Body of pancreas (tissue), 4 donors: ENCODE results near the gene CCDC184.

Source experiments
- POLR2A ChIP-seq, 3 donors: fragments of 450-650 bp; IDR thresholded peaks; one replicate each; pipeline ENCODE4 v1.6.1; 2016; ENCODE audit warnings: antibody characterized with exemption in 3 of 3, mild to moderate bottlenecking in 2 of 3
- TF ChIP-seq, protein P1 (sequence below), 7 experiments: fragments of 450-650 bp in 4 of 7; fragments of 200-600 bp in 3 of 7; sonication (generic) in 3 of 7; IDR thresholded peaks; one replicate each; pipeline ENCODE4 v1.5.1; 2016 to 2019; ENCODE audit warnings: antibody characterized with exemption in 7 of 7

GRCh38 chr12:48194799-48195201 is 11.4 kb downstream of the CCDC184 start:
- TF ChIP-seq POLR2A (IDR thresholded peaks at IDR 0.05), result no peak
- TF ChIP-seq, protein P1, sequence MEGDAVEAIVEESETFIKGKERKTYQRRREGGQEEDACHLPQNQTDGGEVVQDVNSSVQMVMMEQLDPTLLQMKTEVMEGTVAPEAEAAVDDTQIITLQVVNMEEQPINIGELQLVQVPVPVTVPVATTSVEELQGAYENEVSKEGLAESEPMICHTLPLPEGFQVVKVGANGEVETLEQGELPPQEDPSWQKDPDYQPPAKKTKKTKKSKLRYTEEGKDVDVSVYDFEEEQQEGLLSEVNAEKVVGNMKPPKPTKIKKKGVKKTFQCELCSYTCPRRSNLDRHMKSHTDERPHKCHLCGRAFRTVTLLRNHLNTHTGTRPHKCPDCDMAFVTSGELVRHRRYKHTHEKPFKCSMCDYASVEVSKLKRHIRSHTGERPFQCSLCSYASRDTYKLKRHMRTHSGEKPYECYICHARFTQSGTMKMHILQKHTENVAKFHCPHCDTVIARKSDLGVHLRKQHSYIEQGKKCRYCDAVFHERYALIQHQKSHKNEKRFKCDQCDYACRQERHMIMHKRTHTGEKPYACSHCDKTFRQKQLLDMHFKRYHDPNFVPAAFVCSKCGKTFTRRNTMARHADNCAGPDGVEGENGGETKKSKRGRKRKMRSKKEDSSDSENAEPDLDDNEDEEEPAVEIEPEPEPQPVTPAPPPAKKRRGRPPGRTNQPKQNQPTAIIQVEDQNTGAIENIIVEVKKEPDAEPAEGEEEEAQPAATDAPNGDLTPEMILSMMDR (IDR thresholded peaks at IDR 0.05), result no peak
